Measurements from ENCODE around the gene AKAP7.

GRCh38 chr6:131215219-131215618 lies 80.0 kb downstream of the AKAP7 start:
- TF ChIP-seq POLR2A (IDR thresholded peaks at IDR 0.05; ENCODE audit: borderline replicate concordance, extremely low read depth, insufficient read depth, insufficient read length), result no peak
- no peak for TF ChIP-seq CTCF (IDR thresholded peaks at IDR 0.05 in 2 of 3, conservative IDR thresholded peaks at IDR 0.05 in 1 of 3; ENCODE audit: borderline replicate concordance in 1 of 3, insufficient read depth in 1 of 3, low read depth in 2 of 3, low read length in 2 of 3)
